GM19468 (cell line): ENCODE data around the gene TDRD7.

Experiments
- ATAC-seq: cut with Tn5 transposase; IDR thresholded peaks from one replicate; pipeline ENCODE4 v1.9.1; 2021; ENCODE audit warnings: mild to moderate bottlenecking, moderate library complexity, moderate number of reproducible peaks; ENCODE audit not compliant: unreplicated experiment; ENCODE audit errors: extremely low read depth

Gene TDRD7

DNA sequence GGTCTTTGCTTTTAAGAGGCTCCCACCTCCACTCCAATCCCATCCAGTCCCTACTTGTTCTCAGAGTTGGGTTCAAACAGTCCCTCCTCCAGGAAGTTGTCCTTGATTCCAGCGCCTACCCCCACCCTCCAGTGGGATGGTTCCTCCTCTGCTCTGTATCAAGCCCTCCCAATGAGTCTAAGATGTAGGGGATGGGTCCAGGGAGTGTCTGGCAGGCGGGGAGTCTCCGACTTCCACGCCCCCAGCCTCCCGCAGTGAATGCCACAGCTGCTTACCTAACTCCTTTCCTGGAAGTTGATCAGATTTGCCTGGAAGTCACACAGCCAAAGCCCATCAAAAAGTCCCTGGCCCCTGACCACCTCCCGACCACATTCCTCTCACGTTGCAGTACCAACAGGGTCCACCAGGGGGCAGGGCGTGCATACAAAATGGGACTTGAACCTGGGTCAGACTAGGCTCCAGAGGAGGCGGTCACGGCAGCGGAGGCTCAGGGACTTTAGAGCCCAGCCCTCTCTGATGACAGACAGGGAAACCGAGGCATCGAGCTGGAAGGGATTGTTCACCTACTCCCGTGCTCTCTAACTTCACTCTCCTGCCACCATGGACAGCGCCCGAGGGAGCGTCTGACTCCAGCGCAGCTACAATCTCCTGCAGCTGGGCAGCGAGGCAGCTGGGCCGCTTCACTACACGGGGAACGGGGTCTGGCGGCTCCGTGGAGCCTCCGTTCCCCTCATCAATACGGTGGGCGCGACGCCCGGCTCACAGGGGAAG lies 25.0 kb upstream of the TDRD7 start:
- no peak for ATAC-seq

- ATAC-seq: no peak
Measured at GRCh38 chr9:97387504-97387886, 24.4 kb upstream of the TDRD7 start.

- ATAC-seq: no peak
Measured at GRCh38 chr9:97387936-97388684, 23.8 kb upstream of the TDRD7 start.

GRCh38 chr9:97388721-97389238 lies 23.1 kb upstream of the TDRD7 start:
- no peak for ATAC-seq

DNA sequence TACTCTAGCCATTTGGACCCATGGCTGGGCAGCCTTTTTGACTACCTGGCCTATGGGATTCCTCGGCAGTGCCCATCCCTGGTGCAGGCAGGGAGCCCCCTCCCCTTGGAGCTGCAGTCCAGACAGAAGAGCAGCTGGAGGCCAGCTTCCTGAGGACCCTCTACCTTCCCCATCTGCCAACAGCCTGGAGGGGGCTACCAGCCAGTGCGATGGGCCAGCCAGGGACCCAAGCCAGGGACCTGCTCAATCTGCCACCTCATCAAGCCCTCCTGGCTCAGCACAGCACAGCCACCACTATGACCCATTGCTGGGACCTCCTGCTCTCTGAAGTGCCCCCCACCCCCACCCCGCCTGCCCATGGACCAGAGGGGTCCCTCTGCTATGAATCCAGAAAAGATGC lies 22.6 kb upstream of the TDRD7 start:
- no peak for ATAC-seq

GRCh38 chr9:97390791-97391406 lies 21.0 kb upstream of the TDRD7 start:
- no peak for ATAC-seq

DNA sequence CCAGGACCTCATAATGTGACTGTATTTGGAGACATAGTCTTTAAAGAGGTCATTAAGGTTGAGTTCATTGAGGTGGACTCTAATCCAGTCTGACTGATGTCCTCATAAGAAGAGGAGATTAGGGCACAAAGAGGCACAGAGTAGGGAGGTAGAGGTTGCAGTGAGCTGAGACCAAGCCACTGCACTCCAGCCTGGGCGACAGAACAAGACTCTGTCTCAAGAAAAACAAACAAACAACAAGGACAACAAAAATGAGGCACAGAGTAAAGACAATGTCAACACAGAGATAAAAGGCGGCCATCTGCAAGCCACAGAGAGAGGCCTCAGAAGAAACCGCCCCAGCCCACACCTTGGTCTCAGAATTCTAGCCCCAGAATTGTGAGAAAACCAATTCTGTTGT lies 17.0 kb upstream of the TDRD7 start:
- ATAC-seq: no peak

DNA sequence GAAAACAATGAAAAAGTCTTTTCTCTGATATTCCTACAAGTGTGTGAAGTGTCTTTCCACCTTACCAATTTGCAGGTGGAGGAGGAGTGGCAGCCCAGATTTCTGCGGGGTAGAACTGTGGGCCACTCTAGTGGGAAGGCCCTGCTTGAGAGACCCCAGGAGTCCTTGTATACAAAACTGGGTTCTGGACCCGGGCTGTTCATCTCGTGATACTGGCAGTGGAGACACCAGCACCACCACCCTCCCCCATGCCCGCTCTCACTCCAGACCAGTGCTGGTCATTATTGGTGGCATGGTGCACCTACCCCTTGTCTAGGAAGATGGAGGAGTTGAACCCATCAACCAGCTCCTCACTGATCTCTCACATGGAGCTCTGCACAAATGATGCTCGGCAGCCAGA lies 16.2 kb upstream of the TDRD7 start:
- no peak for ATAC-seq

DNA sequence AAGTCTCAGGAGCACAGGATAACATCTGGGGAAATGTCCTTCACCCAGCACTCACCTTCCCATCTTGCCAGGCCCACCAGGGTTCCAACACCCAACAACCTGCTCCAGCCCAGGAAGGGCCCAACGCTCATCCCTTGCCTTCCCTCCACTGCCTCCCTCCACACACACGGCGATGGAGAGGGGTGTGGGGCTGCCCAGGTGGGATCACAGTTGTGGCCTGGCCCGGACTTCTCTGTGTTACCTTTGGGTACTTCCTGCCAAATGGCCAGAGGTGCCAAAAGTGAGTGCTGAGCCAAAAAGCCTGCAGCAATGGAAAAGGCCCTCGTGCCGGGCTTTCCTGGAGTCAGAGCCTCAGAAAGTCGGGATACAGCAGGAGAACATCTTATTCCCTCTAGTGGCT lies 15.6 kb upstream of the TDRD7 start:
- no peak for ATAC-seq

DNA sequence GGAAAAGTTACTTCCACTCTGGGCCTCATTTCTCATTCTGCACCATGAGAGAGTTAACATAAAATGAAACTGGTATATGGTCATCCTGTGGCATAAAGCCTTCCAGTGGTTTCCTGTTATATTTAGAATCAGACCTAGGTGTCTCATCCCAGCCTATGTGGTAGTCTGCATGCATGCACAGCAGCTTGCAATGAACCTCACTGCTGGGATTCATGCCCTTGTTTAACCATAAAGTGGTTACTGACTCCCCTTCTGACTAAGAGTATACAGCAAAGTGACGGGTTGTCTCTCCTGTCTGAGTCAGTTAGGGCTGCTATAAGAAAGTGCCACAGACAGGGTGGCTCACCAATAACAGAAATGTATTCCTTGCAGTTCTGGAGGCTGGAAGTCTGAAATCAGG lies 14.7 kb upstream of the TDRD7 start:
- no peak for ATAC-seq

GRCh38 chr9:97398999-97399758 lies 12.7 kb upstream of the TDRD7 start:
- peak; percentile 45 for ATAC-seq

DNA sequence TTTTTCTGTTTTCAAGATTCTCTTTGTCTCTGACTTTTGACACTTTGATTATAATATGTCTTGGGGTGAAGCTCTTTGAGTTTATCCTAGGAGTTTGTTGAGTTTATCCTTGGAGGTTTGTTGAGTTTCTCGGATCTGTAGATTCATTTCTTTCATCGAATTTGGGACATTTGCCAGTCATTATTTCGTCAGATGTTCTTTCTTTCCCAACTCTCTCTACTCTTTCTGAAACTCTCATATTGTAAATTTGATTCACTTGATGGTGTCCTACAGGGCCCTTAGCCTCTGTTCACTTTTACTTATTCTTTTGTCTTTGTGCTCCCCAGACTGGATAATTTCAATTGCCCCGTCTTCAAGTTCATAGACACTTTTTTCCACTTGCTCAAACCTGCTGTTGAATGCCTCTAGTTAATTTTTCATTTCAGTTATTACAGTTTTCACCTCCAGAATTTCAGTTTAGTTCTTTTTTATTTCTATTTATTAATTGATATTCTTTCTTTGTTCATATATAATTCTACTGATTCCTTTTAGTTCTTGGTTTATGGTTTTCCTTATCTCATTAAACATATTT lies 8.1 kb upstream of the TDRD7 start:
- ATAC-seq: no peak

DNA sequence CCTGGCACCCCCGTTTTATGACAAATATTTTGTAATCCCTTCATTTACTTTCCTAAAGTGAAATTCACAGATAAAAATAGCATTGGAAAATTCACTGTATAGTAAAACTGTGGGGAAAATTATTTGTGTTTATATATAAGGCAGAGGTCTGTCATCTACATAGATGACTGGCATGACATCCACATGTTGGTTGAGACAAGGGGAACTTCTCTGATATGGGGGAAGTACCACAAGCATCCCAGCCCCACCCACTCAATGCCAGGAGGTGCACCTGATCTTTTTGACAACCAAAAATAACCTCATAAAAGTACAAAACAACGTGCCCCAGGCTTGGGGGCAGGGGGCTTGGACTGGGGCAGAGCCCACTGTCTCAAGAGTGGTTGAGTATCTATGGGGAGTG lies 6.3 kb upstream of the TDRD7 start:
- ATAC-seq: no peak

- ATAC-seq: no peak
Measured at GRCh38 chr9:97406620-97407177, 5.2 kb upstream of the TDRD7 start.

DNA sequence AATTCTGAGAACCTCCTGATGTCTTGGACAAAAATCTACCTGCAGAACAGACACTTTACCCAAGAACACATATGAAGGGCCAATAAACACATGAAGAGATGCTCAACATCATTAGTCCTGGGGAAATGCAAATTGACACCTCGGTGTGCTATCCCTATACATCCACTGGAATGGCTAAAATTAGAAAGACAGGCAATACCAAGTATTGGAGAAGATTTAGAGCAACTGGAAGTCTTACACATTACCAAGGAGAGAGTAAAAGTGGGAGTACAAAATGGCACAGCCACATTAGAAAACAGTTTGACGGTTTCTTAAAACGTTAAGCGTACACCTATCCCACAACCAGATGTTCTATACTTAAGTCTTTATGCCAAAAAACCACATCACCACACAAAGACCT lies 3.3 kb upstream of the TDRD7 start:
- ATAC-seq: no peak

DNA sequence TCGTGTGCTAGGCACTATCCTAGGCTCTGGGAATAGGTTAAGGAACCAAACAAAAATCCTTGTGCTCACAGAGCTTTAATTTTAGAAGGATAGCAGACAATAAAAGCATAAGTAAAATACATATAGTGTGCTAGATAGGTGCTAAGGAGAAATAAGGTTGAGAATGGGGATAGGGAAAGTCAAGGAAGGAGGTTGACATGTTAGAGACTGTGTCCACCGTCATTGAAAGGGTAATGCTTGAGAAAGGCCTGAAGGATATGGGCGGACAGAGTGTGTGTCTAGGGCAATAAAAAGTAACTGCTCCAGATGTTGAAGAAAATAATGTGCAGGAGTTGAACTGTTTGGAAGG lies 482 bp upstream of the TDRD7 start:
- no peak for ATAC-seq

GRCh38 chr9:97412626-97413385 lies 910 bp downstream of the TDRD7 start:
- peak; percentile 3 for ATAC-seq

DNA sequence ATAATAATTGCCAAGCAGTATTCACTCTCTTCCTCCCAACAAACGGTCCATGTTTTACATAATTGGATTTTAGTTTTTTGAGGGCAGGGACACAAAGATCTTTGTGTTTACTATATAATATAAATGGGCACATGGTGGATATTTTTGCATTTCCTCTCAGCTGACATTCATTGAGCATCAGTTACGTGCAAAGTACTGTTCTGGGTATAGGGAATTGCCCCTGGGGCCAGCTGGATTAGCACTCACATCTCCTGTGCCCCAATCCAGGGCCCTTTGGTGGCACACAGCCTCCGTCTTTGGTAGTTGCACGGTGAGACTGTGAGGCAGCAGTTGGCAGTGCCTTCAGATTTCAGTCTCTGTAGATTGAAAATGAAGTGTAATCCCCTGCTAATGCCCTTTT lies 1.6 kb downstream of the TDRD7 start:
- ATAC-seq: no peak

GRCh38 chr9:97415146-97415545 lies 3.2 kb downstream of the TDRD7 start:
- no peak for ATAC-seq
